HuH-7 (cell line): Measurements from ENCODE around the gene TCF19.
"Not testable (repeated sequence)": the region's sequence is repeated elsewhere in the genome, so short reads cannot be mapped to it uniquely, and the experiment has no call there.

ENCODE experiments used
- DNase-seq: peaks from one replicate; pipeline ENCODE4 v3.0.0; 2011; ENCODE audit warnings: low spot score

Gene TCF19

GRCh38 chr6:31183287-31183686 is 24.9 kb downstream of the TCF19 start:
- DNase-seq = not testable (repeated sequence)

- not testable (repeated sequence) for DNase-seq
Measured at GRCh38 chr6:31183859-31184258, 25.5 kb downstream of the TCF19 start.

GRCh38 chr6:31185695-31186051 is 27.3 kb downstream of the TCF19 start:
- not testable (repeated sequence) for DNase-seq

GRCh38 chr6:31186052-31186734 is 27.8 kb downstream of the TCF19 start:
- DNase-seq = no peak

GRCh38 chr6:31187780-31188194 is 29.4 kb downstream of the TCF19 start:
- no peak for DNase-seq

GRCh38 chr6:31189223-31189622 is 30.8 kb downstream of the TCF19 start:
- not testable (repeated sequence) for DNase-seq

GRCh38 chr6:31190488-31190887 is 32.1 kb downstream of the TCF19 start:
- no peak for DNase-seq

GRCh38 chr6:31192431-31193105 is 34.2 kb downstream of the TCF19 start:
- peak; percentile 36 for DNase-seq

- no peak for DNase-seq
Measured at GRCh38 chr6:31193206-31193605, 34.8 kb downstream of the TCF19 start.

GRCh38 chr6:31194061-31194834 is 35.9 kb downstream of the TCF19 start:
- DNase-seq = no peak

GRCh38 chr6:31195308-31195979 is 37.1 kb downstream of the TCF19 start:
- DNase-seq = not testable (repeated sequence)

GRCh38 chr6:31196251-31197022 is 38.0 kb downstream of the TCF19 start:
- DNase-seq = not testable (repeated sequence)

- peak; percentile 34 for DNase-seq
Measured at GRCh38 chr6:31197559-31198305, 39.3 kb downstream of the TCF19 start.

GRCh38 chr6:31199105-31199452 is 40.7 kb downstream of the TCF19 start:
- DNase-seq = not testable (repeated sequence)

GRCh38 chr6:31202259-31203166 is 44.1 kb downstream of the TCF19 start:
- DNase-seq = no peak

GRCh38 chr6:31203345-31203979 is 45.1 kb downstream of the TCF19 start:
- no peak for DNase-seq

GRCh38 chr6:31204751-31205145 is 46.4 kb downstream of the TCF19 start:
- DNase-seq = no peak

GRCh38 chr6:31205638-31206037 is 47.2 kb downstream of the TCF19 start:
- DNase-seq = no peak

GRCh38 chr6:31208506-31208905 is 50.1 kb downstream of the TCF19 start:
- DNase-seq = no peak
